GM12891 (cell line): ENCODE results near the gene FKTN.

Source experiments
- PAX5 ChIP-seq: IDR thresholded peaks from 2 replicates; pipeline ENCODE4 v1.6.1; 2011; ENCODE audit warnings: low read length, moderate library complexity, mild to moderate bottlenecking; ENCODE audit not compliant: insufficient read depth, severe bottlenecking
- POLR2A ChIP-seq: IDR thresholded peaks from 2 replicates; pipeline ENCODE4 v1.6.1; 2011; ENCODE audit warnings: low read depth, low read length, control low read depth
- POLR2AphosphoS5 ChIP-seq: IDR thresholded peaks from 2 replicates; pipeline ENCODE4 v1.6.1; 2011; ENCODE audit warnings: low read depth, low read length, control low read depth
- POU2F2 ChIP-seq: IDR thresholded peaks from 2 replicates; pipeline ENCODE4 v1.6.1; 2011; ENCODE audit warnings: low read depth, mild to moderate bottlenecking, control low read depth, low read length, moderate library complexity
- SPI1 ChIP-seq: IDR thresholded peaks from 2 replicates; pipeline ENCODE4 v1.6.1; 2011; ENCODE audit warnings: low read depth, low read length, control low read depth
- TAF1 ChIP-seq: IDR thresholded peaks from 2 replicates; pipeline ENCODE4 v1.6.1; 2011; ENCODE audit warnings: low read depth, low read length, control low read depth

DNA sequence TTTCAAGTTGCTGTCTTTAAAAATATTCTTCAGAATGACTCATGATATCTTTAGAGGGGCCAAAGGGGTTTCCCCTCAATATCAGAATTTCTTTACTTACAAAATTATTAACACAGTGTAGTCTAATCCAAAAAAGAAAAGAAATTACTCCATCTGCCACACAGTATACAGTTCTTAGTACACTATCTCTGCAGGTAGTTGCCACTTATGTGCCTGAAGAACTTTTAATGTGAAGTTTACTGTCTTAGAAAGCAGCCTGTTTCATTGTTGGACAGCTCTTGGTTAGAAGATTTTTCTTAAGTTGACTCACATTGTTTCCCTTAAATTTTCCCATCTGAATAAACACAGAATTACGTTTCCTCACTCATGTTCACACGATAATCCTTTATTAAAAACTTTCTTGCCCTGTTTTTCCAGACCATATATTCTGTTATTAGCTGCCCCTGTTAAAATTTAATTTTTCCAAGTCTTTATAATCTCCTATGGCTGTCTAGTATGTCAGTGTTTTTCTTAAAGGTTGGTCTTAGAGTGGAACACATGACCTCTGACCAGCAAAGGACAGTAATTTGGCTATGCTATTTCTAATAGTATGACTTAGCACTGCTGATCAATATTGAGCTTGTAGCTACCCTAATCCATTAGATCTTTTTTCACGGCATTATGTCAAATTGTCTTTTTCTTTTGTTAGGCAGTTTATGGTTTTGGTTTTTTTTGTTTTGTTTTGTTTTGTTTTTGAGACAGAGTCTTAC is 21.8 kb upstream of the FKTN start:
- TF ChIP-seq POLR2A (no peak), POLR2AphosphoS5 (no peak), SPI1 (no peak), TAF1 (no peak), PAX5 (no peak), POU2F2 (no peak)
